GM21526 (cell line): ENCODE measurements around the gene SLC12A8.

ENCODE experiments used
- ATAC-seq: cut with Tn5 transposase; IDR thresholded peaks from one replicate; pipeline ENCODE4 v1.9.1; 2021; ENCODE audit warnings: moderate library complexity; ENCODE audit not compliant: unreplicated experiment, low FRiP score

Gene SLC12A8

DNA sequence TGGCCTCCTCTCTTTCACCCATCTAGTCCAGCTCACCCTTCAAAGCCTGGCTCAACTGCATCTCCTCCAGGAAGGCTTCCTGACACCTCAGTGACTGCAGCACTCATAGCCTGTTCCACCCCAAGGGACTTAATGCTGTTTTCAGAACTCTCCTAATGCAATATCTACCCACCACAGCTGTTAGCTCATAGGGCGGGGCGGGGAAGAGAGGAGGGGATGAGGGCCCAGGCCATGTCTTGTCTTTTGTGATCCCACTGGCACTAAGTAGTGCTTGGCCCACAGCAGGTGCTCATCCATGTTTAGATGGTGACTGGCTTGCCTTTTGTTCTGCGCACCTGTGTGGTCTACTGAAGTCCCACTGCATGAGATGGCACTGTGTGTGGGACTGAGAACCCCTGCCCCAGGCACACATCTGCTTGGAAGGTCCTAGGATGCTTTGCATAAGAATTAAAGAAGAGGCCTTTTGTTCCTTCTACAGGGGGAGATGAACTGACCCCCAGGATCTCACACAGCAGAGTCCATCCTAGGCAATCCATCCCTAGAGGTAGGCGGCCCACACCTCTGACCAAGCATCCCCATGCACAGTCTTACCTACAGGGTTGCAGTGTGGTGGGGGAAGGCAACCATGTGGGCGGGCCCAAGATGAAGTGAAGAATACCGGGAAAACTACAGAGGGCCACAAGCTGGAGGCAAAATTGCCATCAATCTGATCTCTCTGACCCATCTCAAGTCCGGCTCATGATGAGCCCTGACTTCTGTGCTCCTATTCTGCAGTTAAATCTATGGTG lies 23.0 kb downstream of the SLC12A8 start:
- ATAC-seq: no peak

DNA sequence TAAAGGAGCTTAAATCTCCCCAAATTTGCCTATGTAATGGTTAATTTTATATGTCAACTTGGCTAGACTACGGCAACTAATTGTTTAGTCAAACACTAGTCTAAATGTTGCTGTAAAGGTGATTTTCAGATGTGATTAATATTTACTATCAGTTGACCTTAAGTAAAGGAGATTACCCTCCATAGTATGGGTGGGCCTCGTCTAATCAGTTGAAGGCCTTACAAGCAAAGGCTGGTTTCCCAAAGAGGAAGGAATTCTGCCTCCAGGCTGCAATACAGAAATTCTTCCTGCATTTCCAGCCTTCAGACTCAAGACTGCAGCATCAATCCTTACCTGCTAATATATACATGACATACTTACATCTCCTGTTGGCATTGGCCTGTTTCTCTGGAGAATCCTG lies 23.6 kb downstream of the SLC12A8 start:
- ATAC-seq: no peak

DNA sequence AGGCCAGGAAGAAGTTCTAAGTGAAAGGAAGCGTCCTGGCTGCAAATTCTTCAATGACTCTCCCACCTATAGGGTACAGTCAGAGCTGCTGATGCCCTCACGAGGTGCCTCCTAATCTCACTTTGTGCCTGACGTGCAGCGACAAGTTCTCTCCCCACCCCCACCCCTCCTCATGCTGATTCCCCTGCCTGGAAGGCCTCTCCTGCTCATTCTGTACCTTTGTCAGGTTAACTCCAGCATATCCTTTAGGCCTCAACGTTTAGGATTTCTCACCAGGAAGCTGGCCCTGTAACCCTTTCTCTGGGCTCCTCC lies 25.0 kb downstream of the SLC12A8 start:
- no peak for ATAC-seq

DNA sequence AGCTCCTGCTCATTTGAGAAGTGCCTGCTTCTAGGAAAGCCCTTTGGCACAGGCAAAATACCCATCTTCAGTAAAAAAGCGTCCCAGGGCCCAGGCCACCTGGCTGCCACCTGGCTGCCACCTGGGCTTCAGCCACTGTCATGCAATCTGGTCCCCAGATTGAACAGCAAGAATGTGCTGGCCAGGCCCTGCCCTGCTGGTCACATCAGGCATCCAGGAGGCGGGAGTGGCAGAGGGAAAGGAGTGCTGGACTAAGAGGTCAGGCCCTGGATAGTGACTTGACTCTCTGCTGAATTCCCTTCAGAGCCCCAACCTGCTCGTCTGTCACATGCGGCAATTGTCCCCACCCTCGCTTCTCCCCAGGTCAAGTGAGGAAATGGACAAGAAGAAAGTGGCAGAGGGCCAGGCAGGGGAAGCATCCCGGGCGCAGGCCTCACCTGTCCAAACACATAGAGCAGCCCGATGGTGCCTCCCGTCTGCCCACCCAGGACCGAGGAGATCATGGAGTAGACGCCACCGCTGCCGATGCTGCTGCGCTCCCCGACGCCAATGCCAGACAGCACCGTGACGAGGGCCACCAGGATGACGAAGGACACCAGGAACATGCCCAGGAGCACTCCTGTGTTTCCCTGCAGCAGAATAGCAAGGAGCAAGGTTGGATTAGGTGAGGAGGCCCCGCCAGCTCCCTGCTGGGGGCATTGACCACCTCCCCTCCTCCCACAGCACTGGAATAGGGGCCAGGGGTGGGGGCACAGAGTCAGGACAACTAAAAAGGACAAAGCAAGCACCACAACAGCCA lies 25.5 kb downstream of the SLC12A8 start:
- peak; percentile 8 for ATAC-seq

DNA sequence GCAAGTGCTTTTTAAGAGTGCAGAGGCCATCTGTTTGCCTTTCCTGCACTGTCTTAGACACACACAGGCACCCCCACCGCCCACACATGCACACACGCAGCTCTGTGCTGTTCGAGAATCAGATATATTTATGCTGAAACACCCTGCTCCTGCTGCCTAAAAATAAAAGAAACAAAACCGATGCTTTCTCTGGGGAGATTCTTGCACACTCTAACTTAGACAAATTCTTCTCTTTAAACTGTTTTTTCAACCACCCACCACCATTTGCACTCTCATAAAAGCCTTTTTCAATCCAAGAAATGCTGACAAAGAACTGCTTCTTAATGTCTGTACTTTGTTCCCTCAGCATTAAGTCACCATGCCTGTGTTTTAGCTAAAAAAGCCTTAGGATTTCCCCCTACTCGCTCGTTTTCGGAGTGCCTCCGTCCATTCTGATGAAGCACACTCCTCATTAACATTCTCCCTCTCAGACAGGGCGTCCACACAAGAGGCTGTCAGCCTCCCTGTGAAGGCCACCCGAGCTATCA lies 26.2 kb downstream of the SLC12A8 start:
- peak; percentile 75 for ATAC-seq

DNA sequence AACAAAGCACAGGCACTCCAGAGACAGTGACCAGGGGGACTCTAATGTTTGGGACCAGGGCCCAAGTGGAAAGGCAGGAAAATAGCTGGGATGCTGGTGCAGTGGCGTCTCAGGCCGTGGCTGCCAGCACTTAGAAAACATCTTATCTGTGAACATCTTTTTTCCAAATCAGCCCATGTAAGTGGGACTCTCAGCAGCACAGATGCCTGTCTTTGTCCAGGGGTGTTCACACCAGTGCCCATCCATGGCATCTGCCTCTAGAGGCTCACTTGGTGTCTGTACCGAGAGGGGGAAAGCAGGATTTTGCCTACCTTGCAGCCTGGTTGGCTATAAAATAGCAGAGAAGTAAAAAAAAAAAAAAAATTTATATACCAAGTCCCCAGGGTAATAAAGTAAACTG lies 26.7 kb downstream of the SLC12A8 start:
- no peak for ATAC-seq

DNA sequence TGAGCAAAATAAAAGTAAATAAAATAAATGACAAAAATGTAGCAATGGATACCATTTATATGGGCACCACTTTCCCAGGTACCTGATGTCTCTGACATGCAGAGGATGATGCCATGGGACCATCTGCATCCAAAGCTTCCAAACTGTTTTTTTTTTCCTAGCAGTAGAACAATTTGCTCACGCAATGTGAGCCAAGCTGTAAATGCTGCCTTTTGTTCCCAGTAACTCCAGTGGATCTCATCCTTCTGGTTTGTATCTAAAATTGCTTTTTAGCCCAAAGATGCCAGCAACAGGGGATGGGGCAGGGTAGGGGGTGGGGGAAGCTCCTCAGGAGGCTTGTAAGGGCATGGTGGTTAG lies 32.7 kb downstream of the SLC12A8 start:
- no peak for ATAC-seq

DNA sequence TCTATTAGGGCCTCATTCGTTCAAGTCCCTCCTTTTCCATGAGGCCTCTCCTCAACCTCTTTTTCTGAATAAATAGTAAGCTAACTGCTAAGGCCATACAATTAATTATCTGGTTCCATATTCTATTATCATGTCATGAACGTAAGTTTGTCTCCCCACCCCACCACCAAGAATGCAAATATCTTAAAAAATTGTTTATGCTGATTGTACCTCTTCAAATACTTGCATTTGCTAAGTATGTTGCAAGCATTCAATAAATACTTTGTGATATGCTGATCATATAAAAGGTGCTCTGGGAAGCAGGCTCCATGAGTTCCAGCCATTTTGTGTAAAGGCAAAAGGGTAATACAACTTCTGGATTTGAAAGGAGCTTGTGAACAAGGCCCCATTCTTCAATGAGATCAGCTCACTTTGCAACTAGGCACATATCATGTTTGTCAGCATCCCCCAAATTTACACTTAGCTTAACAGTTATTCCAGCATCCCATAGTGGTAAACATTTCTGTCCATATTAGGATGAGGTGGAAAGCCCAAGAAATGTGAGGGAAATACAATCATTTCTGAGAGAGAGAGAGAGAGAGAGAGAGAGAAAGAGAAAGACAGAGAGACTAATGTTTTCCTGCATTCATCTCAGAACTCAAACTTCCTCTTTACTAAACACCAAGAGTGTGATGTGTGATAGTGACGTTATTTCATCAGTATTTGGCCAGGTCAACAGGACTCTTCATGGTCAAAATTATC lies 33.2 kb downstream of the SLC12A8 start:
- ATAC-seq: no peak

DNA sequence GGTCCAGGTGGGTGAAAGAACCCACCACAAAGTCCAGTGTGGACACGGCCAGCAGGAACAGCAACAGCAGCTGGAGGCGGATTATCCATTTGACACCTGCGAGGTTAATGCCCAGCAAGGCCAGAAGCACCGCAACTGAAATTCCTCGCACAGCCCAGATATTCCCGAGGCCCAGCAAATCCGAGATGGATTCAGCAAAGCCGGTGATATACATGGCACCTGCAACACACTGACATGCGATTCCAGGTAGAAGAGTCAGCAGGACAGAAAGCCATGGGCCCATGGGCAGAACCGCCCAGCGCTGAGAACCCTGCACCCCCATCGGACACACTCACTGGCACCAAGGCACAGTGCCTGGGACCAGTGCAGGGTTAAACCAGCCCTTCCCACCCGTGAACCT lies 34.8 kb downstream of the SLC12A8 start:
- ATAC-seq: no peak

DNA sequence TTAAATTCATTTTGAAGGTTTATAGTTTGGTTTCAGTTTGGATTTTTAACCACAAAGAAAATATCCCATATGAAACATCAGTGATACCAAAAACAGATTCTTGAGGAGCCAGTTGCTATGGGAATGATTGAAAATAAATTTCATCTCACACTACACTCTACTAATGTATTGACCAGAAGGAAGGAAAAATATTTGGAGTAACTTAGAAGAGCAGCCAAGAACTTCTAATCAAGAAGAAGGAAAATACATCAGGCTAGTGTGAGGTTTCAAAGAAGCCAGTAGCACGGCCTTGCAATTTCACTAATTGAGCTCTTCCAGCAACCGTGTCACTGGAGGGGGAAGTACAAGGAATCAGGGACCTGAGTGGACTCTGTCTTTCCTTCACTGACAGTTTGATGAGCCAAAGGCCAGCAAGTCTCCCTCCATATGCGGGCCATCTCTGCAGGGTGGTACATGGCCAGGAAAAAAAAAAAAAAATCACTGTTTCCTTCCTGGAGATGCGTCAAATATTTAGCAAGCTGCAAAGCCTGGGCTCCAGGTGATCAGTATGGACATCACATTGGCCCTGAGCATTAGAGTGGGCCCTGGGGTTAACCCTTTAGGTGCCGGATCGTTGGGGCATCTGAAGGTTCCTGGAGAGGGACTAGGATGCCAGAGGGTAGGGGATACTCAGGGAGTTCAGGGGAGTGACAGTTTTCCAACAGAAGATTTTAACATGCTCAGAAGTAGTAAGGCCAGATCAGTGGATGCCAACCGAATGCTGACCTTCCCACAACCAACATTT lies 37.1 kb downstream of the SLC12A8 start:
- ATAC-seq: no peak

DNA sequence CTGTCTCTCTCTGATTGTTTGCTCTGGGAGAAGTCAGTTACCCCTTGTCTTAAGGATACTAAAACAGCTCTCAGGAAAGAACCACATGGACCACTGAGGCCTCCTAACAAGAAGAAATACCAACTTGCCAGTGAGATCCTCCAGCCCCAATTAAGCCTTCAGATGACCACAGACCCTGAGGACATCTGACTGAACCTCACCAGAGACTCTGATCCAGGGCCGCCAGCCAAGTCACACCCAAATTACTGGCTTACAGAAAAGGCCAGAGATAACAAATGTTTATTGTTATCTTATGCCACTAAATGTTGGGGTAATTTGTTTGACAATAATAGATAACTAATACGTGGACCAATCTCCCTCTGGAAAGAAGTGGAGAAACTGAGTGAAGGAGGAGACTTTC lies 40.2 kb downstream of the SLC12A8 start:
- no peak for ATAC-seq

DNA sequence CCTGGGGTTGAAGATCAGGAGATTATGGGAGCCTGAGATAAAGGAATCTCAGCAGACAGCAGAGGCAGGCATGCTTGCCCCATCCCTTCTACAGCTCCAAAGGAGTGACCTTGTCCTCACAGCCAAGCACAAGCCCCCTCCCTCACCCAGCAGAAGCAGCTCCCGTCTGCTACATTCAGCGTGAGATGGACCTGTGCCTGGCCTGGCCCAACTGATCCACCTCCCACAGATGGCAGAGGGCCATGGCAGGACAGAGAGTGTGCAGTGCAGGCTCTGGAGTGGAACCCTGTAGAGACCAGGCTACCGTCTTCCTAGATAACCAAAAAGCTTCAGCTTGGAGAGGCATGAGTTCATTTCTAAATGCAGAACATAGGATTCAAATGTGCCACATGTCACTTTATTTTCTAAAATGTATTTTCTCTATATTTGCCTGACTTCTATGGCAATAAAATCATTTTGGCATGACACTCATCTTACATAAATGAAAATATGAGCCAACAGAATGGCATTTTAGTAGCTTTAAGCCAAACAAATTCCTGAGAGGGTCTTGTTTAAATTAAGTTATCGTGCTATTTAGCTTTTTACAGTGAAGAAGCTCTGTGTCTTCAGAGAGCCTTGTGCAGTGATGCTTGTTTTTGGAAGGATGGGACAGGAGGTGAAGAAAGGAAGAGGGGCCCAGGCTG lies 43.7 kb downstream of the SLC12A8 start:
- no peak for ATAC-seq

DNA sequence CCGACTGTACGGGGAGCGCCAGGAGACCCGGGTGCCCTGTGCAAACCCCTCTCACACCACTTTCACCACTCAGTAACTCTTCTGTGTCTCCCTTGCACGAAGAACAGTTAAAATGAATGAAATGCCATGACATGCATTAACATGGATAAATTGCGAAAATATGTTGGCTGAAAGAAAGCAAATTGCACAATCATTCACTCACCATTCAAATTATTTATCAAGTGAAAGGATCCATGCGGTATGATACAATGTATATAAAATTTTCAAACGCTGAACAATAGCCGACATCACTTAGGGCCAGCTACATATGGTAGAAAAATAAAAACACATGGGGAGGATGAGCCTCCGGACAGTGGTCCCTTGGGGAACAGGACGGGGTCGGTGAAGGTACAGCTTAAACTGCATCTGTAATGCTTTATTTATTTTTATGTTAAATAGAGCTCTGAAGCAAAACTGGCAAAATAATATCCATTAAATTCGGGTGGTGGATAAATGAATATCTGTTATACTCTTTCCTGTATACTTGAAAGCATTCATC lies 45.9 kb downstream of the SLC12A8 start:
- no peak for ATAC-seq

DNA sequence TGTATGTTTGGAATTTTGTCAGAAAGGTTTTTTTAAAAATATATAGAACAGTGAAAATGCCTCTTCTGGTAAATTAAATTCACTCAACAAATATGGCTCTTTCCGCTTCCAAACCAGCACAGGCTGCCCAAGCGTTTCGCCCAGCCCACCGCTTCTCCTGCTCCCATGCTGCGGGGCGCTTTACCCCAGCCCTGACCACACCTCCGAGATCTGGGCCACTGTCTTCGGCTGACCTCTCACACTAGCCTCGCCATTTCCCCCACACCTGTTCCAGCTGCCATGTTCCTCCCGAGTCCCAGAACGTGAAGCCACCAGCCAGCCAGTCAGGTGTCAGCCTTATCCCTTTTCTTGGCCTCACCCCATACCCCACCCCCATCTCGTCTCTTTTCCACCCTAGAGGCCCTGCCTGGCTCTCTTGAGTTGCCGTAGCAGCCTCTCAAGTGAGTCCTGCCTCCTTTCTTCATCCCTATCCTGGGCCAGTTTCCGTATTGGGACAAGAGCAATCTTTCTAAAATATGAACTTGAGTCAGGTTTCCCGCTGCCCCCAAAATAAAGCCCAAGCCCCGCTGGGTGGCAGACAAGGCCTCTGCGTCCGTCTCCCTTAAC lies 46.5 kb downstream of the SLC12A8 start:
- no peak for ATAC-seq

DNA sequence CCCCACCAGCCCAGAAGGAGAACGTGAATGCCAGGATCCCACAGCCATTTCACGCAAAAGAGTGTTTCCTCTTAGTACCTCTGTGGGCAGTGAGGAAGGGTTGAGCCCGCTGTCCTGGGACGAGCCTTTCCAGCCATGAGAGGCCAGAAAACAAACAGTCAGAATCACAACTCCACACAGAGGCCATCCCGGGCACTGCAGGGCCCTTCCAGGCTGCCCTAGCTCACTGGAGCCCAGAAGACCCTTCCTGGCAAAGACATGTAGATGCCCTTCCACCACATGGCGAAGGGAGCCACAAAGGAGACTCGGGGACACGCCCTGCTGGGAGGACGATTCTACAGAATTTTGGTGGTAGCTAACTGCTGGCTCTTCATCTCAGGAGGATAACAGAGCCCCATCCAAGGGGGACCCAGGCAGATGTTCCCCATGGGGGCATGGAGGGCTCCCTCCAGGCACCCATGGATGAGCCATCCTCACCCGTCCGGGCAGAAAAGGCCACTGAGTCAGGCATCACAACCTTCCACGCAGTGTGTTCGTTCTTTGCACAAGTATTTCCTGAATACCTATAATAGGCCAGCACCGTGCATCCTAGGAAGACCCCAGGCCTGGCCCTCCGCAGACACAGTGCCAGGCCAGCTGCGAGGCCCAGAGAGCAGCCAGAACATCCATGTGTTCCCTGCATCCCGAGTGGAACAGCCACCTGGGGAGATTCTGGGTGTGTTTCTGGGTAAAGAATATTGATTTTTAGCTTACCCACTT lies 47.2 kb downstream of the SLC12A8 start:
- ATAC-seq: no peak

DNA sequence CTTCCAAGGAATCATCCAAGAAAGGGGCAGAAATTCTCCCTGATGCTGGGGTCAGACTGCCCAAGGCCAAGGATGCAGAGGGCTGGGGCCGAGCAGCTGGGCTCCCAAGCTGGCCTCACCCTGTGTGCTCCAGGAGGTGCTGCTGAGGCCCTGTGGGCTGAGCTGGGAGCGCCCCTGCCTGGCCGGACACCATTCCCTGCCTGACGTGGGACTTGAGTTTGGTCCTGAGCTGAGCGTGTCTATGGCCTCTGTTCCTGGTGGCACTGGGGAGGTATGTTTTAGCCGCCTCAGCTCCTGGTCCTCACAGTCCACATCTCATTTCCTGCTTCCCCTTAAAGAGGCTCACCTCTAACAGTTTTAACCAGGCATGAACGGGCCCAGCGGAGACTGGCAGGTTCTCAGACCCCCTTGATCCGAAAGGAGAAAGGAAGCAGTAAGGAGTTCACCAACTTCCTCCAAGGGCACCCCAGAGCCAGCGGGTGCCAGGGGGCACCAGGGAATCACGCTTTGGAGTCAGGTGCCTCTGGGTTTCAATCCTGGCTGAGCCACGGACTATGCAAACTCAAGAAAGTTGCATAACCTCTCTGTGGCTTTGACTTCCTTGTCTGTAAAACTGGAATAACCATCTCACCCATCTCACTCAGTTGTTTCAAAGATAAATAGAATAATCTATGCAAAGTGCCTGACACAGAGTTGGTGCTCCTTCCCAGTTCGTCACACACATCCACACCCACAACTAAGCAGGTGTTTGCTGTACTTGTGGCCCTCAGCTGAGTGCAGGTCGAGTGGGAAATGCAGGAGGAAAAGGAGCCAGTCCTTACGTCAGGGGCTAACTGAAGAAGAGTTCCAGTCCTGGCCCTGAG lies 48.6 kb downstream of the SLC12A8 start:
- ATAC-seq: no peak

DNA sequence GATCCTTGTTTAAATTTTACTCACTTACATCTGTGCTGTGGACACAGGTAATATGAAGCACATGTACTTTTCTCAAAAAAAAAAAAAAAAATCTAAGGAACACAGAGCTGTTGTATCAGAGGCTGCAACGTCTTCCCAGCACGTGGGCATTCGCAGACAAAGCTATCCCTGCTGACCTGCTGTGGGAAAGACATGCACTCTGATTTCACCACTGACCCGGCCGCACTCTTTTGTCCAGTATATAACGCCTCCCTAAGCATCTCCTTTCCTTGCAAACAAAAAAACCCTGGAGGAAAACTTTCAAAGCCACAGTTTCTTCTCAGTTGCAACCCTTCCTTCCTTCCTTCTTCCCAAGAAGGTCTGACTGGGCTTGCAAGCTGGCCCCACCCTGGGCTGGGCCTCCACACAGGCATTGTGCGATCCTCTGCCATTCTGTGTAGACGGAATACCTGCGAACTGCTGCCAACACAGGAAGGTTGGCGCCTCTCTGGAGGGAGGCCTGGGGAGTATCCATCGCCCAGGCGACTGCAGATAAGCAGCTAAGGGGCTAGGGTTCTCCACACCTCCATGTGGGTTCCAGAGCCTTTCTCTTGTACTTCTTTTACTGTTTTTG lies 50.8 kb downstream of the SLC12A8 start:
- no peak for ATAC-seq
